ENCODE measurements around the gene S100A7.
"Not testable (repeated sequence)": the region's sequence is repeated elsewhere in the genome, so short reads cannot be mapped to it uniquely, and the experiment has no call there.

S100A7 gene

DNA sequence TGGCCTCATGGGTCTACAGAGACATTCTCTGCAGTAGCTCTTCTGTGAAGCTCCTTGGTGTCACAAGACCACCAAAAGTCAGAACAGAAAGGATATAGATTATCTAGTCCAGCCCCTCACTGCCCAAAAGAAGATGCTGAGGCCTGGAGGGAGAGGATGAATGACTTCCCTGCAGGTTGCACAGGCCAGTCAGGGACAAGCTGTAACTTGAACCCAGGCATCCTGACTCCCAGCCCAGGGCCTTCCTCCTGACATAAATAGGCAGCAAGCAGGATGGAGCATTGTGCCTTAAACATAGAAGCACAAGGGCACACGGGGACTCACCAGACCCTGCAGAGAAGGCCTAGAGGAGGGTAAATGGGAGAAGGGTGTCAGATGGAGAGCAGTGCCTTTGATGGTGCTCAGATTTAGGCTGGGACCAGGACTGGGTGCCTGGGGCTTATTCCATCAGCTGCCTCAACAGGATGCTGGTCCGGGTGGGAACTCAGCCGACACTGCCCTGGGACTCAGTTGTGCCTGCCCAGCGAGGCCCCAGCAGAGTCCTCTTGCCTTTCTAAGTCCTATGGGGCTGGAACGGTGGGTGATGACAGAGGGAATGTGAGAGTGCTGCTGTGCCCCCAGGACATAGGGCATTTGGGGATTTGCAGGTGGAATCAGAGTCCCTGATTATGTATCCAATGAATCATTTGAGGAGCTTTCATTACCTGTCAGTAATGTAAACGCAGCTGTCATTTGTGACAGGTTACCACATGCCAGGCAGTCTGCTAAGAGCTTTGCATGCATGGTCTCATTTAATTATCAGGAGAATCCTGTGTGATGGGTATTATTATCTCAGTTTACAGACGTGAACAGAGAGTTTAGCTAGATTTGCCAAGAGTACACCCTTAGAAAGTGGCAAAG lies 30.9 kb downstream of the S100A7 start:
- DNase-seq = no peak

DNA sequence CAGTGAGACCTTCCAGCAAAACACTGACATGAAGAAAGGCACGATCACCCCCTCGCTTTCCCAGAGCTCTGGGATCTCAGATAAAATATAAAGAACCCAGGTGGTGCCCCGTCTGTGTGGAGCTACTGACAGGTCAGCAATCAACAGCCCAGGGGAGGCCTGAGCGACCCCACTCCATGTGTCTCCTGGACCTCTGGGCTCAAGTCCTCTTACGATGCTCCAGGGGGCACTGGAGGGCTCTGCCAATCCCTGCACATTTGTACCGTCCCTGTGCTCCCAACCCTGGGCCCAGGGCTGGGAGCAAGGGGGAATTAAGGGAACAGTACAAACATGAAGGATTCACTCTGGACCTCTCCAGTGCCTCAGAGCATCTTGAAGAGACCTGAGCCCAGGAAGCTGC lies 31.7 kb downstream of the S100A7 start:
- DNase-seq = no peak

DNA sequence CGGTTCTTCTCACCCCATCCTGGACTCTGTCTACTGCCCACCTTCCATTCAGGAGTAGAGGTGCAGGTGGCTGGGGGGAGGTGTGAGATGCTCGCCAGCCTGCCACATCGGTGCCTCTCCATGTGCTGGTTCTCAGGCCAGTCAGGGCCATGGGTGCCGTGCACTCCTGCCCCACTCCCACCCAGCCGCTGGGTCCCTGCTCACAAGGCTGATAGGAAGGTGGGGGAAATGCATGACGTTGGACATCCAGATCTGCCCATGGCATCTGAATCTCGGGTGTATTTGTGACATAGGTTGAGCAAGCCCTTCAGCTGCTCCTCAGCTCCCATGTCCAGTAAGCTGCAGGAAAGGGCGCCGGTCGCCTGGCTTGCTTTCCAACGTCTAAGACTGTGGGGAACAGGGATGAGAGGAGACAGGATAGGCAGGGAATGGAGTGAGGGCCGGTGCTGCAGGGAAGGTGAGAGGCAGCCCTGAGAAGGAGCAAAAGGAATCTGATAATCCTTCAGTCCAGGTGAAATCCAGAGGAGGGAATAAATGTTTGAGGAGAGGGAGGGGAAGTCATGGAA lies 32.3 kb downstream of the S100A7 start:
- no peak for DNase-seq

DNA sequence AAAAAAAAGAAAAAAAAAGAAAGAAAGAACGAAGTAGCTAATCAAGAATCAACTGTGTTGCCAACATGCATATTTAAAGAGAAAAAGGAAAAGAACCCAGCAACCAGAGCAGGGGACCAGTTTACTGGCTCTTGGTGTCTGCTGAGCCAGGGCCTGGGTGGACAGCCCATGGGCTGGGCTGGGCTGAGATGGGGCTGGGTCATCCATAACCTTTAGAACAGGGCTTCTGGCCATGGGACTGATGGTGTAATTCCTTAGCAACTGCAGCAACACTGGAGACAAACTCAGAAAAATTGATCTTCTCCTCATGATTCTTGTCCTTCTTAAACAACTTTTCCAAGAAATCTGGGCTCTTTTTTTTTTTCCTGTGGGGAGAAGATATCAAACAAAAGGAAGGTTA lies 33.6 kb downstream of the S100A7 start:
- no peak for DNase-seq

DNA sequence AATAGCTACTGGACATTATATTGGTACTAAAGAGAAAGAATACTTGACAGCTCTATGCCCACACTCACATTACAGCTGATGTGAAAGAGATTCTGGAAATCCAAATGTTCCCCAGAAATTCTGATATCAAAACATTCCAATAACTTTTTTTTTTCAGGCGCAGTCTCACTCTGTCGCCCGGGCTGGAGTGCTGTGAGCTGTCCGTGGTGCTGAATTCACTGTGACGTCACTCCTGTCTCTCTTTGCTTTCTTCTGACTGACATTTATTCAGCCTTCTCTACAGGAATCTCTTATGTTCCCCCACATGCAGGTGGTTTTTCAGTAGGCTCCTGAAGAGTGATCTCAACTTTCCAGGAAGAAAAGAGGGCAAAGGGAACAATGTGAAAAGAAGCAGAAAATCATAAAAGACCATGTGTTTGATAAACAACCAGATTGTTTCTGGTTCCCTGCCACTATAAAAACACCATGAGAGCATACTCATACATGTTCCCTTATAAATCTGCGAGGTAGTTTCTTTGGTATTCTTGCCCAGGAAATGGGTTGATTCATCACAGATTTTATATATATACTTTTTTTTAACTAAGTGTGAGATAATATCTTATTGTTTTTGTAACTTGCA lies 37.9 kb downstream of the S100A7 start:
- peak; percentile 27 to 68 for DNase-seq

DNA sequence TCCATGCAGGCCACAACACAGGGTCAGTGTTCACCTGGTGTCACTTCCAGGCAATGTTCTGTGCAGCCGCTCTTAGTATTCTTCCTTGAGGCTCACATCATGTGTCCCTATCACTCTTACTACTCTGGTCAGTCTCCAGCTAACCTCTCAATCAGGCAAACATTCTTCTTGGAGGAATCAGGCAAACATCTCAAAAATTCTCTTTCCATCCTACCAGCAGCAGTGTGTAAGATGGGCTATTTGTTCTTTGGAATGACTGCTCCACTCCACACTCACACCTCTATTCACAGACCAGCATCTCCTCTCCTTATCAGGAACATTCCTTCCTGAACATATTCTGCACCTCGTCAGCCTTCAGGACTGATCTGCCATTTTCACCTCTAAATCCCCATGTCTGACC lies 40.1 kb downstream of the S100A7 start:
- DNase-seq = no peak

DNA sequence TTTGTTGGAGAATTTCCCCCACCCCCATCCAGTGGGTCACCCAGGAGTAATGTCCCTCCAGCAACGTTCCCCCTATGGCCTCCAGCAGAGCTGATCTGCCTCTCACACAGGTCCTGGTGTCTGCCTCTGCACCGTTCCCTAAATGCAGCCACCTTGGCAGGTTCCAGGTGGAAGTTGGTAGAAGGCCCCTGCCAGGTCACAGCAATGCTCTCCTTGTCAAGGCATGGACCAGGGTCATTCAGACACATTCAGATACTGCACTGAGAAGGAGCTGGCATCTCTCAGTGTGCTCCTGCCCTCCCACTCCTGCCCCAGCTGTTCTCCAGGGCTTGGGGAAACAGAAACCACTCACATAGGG lies 41.0 kb downstream of the S100A7 start:
- not testable (repeated sequence) for DNase-seq

DNA sequence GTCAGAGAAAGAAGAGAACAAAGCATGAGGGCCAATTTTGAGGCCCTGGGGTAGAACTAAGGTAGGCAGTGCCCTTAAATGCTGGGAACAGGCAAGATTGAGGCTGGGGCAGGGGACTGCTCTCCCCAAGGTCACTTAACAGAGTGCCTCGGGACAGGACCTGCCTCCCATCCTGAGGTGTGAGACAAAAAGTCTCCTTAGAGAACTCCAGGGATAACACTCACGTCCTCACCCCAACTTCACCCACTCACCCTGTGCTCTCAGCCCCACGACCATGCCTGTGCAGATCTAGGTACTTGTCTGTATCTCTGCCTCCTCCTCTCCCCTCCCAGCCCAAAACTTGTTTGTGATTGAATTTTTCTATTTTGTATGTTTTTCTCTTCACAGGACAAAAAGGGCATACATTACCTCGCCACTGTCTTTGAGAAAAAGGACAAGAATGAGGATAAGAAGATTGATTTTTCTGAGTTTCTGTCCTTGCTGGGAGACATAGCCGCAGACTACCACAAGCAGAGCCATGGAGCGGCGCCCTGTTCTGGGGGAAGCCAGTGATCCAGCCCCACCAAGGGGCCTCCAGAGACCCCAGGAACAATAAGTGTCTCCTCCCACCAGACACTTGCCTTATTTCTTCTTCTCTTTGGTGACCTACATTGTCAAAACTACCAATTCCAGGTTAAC lies 41.6 kb downstream of the S100A7 start:
- not testable (repeated sequence) for DNase-seq

DNA sequence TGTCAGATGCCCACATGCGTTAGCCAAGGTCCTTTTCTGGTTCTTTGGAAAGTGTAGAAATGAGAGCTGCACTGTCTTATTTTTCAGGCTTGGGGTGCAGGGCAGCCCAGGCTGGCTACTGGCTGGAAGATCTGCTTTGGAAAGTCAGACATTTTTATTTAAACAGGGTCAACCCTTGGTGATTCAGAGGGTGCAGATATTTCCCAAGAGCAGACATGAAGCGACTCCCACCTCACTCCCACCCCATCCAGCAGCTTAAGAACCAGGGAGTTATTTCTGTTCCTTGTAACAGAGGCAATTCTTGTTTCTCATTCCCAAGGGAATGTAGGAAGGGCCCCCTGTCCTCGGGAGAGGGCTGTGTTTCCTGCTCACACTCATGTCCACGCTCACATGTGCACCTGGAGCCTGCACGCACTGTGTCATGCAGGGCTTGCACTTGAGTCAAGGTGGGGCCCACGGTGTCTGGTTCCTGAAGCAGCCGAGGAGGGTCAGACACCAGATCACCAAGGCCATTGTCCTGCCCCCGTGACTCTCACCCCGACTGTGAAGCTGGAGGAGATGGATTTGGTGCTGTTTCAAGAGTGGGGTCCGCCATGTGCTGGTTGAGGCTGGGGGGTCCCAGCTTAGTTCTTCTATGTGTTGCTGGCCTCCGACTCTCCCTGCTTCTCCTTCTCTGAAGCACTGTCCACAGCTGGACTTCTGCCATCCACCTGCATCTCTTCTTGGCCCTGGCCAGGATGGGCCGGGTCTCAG lies 43.1 kb downstream of the S100A7 start:
- DNase-seq = no peak

DNA sequence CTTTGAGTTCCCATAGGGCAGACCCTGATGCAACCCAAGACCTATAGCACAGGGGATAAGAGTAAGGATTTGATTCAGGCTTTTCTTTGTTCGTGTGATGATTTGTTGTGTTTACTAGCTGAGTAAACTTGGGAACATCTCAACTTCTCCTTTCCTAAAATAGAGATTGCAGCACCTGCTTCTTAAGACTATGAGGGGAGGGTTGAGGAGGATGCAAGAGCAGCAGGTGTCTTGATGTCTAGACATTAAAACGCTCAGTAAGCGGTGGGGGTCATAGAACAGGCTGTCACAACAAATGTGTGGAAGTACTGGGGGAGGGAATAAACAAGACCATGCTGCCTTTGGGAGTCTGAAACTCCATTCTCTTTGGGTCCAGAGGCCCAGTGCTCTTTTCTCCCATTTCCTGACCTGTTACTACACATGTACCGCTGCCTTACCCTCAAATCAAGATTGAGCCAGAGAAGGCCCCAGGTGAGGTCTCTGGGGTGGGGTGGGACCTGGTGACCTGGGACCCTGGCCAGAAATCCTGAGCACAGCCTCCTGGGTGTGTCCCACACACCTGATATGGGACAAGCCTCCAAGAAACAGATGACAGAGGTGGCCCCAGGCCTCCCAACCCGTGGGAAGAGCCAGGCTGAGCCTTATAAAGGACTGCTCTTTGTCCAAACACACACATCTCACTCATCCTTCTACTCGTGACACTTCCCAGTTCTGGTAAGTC lies 44.4 kb downstream of the S100A7 start, which contains the start of gene S100A7A:
Gene S100A7A (plus strand): TSS at position 671 of the 721 bp plus-strand sequence. CDS start 1,563 bp downstream, outside the sequence.
- DNase-seq = no peak

DNA sequence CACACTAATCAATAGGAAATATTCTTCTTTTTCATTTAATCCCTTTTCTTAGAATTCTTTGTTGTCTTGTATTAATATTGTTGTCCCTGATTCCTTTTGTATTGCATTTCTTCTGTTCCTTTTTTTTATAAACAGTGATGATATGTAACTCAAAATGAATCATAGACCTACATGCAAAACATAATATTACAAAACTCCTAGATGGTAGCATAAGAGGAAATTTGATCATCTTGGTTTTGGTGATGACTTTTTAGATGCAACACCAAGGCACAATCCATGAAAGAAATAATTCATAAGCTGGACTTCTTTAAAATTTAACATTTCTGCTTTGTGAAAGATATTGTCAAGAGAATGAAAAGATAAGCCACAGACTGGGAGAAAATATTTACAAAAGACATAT lies 46.5 kb downstream of the S100A7 start:
- DNase-seq = not testable (repeated sequence)

Data from bone marrow (tissue), 2 donors.